Erythroblast (primary cell): ENCODE results near the gene TUBA4B.

ENCODE experiments used
- GATA1 ChIP-seq: IDR thresholded peaks from 2 replicates; pipeline ENCODE4 v1.6.1; 2011; ENCODE audit warnings: low read depth, mild to moderate bottlenecking, control low read depth, low read length, moderate library complexity
- POLR2A ChIP-seq: IDR thresholded peaks from 2 replicates; pipeline ENCODE4 v1.6.1; 2011; ENCODE audit warnings: mild to moderate bottlenecking, low read length

DNA sequence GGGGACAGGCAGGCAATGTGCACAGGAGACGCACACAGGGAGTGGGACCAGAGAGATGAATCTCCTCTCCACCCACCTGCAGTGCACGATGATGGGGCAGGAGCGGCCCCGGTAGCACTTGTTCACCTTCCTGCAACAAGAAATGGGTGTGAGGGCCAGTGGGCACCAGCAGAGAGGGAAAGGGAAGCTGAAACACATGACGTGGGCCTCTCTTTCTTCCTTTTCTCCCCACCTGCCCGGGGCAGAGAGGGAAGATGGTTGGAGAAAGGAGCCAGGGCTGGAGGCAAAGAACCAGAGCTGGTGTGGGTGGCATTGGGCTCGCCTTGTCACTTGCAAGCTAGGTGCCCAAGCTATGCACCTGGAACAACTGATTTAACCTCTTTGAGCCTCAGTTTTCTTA is 38.4 kb downstream of the TUBA4B start:
- TF ChIP-seq POLR2A (no peak), GATA1 (no peak)
